Right cardiac atrium (tissue), 5 donors: Measurements from ENCODE around the gene STEAP1B. TPM values are rescaled to one million over a fixed set of nuclear protein-coding genes. Genes with fewer than 3 reads are reported as not detected.
"Not testable (repeated sequence)": the region's sequence is repeated elsewhere in the genome, so short reads cannot be mapped to it uniquely, and the experiment has no call there.

Experiments
- ATAC-seq, 2 donors: fragments of 200-7000 bp; cut with Tn5 transposase; one replicate each; pipeline versions ENCODE4 v1.8.0 to v1.9.1; 2020; ENCODE audit warnings: moderate library complexity in 2 of 2, mild to moderate bottlenecking in 1 of 2
- DNase-seq, 3 donors: peaks; one replicate each; pipeline ENCODE4 v3.0.0-alpha.2; 2020
- H3K27ac ChIP-seq: one replicate; pipeline ENCODE4 v1.5.1; 2013; ENCODE audit warnings: mild to moderate bottlenecking, low read length, control low read depth, moderate library complexity
- H3K27me3 ChIP-seq: one replicate; pipeline ENCODE4 v1.6.1; 2013; ENCODE audit not compliant: control insufficient read depth, insufficient read depth
- H3K4me1 ChIP-seq: one replicate; pipeline ENCODE4 v1.6.1; 2013; ENCODE audit warnings: low read length; ENCODE audit not compliant: control insufficient read depth, insufficient read depth
- H3K4me3 ChIP-seq: one replicate; pipeline ENCODE4 v1.5.1; 2013; ENCODE audit warnings: low read length, control low read depth
- H3K9me3 ChIP-seq: one replicate; pipeline ENCODE4 v1.6.1; 2013; ENCODE audit warnings: low read length; ENCODE audit not compliant: control insufficient read depth
- WGBS: extraction: QIAGEN DNeasy Blood & Tissue Kit; methylation state at CpG from one replicate; pipeline ENCODE4 v1.1.7; 2013; 5-methylcytosine and 5-hydroxymethylcytosine counted together
- intact Hi-C, 4 donors: fragments of 100-400 bp; cut with DNase I; formaldehyde crosslinking; loops; one replicate each; pipeline versions ENCODE4 v1.11.0 to v1.14.0; 2022 to 2023
- polyA plus RNA-seq: library from polyadenylated mRNA; stranded (reverse); fragments of 200-250 nt; gene quantifications from one replicate; pipeline ENCODE4 v1.2.3, GENCODE V29; 2013
- total RNA-seq, 4 donors: library from RNA; stranded (reverse); fragmentation: NEBNext Ultra II Directional; extraction: Animal tissue kit (Norgen Biotek cat#: 25700); gene quantifications; one replicate each; pipeline ENCODE4 v1.2.1, GENCODE V29; 2021
- donor health status: healthy with polysubstance abuse.
- donor health status: DM: no; HTN: yes; CAD: no.
- donor health status: DM: no; HTN: no; CAD: no.
- donor health status: DM: no; HTN: yes; CAD: no; lungs with severe emphysema.
- donor health status: DM: yes; HTN: yes; CAD: no.

Gene STEAP1B
- total and polyA plus RNA-seq, 5 donors = 0.36 to 1.1 (median 0.67) TPM

DNA sequence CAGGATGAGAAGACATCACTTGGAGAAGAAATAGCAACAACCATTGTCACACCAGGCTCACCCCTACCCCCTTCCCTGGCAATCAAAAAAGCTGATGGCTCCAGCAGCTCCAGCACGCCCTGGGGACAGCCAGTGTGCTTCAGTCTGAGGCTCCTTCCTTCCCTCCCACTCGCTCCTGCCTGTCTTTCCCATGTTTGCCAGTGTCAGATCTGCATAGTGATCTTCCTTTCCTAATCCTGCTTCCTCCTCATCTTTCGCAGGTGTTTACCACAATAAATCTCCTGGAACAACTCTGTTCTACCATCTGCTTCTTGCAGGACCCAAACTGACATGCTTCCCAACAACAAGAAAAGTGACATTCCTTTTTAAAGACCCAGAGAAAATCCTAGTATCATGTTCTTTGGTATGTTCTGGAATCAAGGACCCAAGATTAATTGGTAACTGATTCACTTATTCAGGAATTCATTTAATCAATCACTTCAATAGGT lies 57.1 kb downstream of the STEAP1B start:
- H3K4me1 ChIP-seq = peaks cover 4% of the 10 kb centered on the region
- H3K4me3 ChIP-seq = no peak overlapping the region
- no peaks in the 10 kb centered on the region for H3K27me3 ChIP-seq
- ATAC-seq (no peak), DNase-seq (no peak)
- intact Hi-C loops = loop anchor here in 1 of 4 donors (10.0 kb wide), 1 partner anchor 88 kb away; the partner anchor contains the start of gene RAPGEF5
- no peak overlapping the region for H3K27ac ChIP-seq
- H3K9me3 ChIP-seq = no peaks in the 10 kb centered on the region
- 81% methylated on average over 3 of the region's 3 CpGs for WGBS

DNA sequence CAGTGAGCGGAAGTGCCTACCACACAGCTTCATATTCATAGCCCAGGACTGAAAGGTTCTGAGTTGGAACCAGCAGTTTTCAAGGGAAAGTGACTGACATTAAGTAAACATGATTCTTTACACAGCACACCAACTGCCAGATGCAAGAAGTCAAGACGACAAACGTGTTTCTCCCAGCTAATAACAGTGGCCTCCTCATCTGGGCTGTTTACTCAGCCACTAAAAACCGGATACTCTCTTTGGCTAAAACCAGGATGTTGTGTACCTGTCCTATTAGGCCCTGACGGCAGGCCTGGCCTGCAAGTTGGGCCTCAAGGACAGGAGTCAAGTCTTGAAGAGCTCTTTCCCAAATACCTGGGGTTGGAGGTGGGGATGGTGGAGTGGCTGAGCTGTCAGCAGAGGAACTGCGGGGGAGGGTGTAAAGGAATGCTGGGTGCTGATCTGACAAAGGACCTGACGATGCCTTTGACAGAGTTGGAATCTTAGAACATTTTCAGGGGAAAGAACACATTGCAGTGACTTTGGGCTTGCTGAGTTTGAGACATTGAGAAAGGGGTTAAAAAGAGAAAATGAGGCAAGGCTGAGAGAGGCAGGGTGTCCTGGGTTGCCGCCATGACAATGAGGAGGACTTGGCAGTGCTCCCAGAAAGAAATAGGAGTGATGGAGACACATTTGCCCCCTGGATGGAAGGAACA lies 57.7 kb downstream of the STEAP1B start:
- peaks cover 4% of the 10 kb centered on the region for H3K4me1 ChIP-seq
- H3K27ac ChIP-seq = no peak overlapping the region
- 62% methylated on average over 8 of the region's 8 CpGs for WGBS
- no peak overlapping the region for H3K4me3 ChIP-seq
- ATAC-seq (no peak), DNase-seq (no peak)
- H3K27me3 ChIP-seq = no peaks in the 10 kb centered on the region
- intact Hi-C loops = loop anchor here in 1 of 4 donors (10.0 kb wide), 1 partner anchor 88 kb away; the partner anchor contains the start of gene RAPGEF5
- no peaks in the 10 kb centered on the region for H3K9me3 ChIP-seq

GRCh38 chr7:22441157-22441556 lies 58.8 kb downstream of the STEAP1B start:
- Histone ChIP-seq H3K4me1 (peaks cover 4% of the 10 kb centered on the region), H3K9me3 (no peaks in the 10 kb centered on the region), H3K4me3 (no peak overlapping the region), H3K27ac (no peak overlapping the region), H3K27me3 (no peaks in the 10 kb centered on the region)
- 94% methylated on average over 3 of the region's 3 CpGs for WGBS
- ATAC-seq (no peak), DNase-seq (no peak)
- intact Hi-C loops = loop anchor here in 1 of 4 donors (10.0 kb wide), 1 partner anchor 86 kb away; the partner anchor contains the start of gene RAPGEF5

- WGBS = 83% methylated on average over 3 of the region's 3 CpGs
- no peak overlapping the region for H3K4me3 ChIP-seq
- H3K9me3 ChIP-seq = no peaks in the 10 kb centered on the region
These were observed 61.0 kb downstream of the STEAP1B start for GRCh38 chr7:22438994-22439393.

DNA sequence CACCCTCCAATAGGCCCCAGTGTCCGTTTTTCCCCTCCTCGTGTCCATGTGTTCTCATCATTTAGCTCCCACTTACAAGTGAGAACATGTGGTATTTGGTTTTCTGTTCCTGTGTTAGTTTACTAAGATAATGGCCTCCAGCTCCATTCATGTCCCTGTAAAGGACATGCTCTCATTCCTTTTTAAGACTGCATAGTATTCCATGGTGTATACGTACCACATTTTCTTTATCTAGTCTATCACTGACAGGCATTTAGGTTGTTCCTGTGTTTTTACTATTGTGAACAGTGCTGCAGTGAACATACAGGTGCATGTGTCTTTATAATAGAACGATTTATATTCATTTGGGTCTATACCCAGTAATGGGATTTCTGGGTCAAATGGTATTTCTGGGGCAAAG lies 63.4 kb downstream of the STEAP1B start:
- intact Hi-C loops, DNase-seq, H3K4me1 ChIP-seq, H3K9me3 ChIP-seq, H3K27me3 ChIP-seq, H3K27ac ChIP-seq, H3K4me3 ChIP-seq, ATAC-seq: not testable (repeated sequence)
- WGBS = 88% methylated on average over 4 of the region's 4 CpGs

More at GRCh38 chr7:22438994-22439393, 61.0 kb downstream of the STEAP1B start:
- ATAC-seq = no peak
- Histone ChIP-seq H3K4me1 (no peaks in the 10 kb centered on the region), H3K27me3 (no peaks in the 10 kb centered on the region), H3K27ac (no peak overlapping the region)
- DNase-seq = no peak
- intact Hi-C loops = no loop called here

GRCh38 chr7:22435720-22436119 lies 64.3 kb downstream of the STEAP1B start:
- Histone ChIP-seq H3K27ac (no peak overlapping the region), H3K4me3 (no peak overlapping the region), H3K27me3 (no peaks in the 10 kb centered on the region), H3K9me3 (no peaks in the 10 kb centered on the region), H3K4me1 (no peaks in the 10 kb centered on the region)
- intact Hi-C loops = no loop called here
- 96% methylated on average over 8 of the region's 8 CpGs for WGBS
- DNase-seq (no peak), ATAC-seq (no peak)

DNA sequence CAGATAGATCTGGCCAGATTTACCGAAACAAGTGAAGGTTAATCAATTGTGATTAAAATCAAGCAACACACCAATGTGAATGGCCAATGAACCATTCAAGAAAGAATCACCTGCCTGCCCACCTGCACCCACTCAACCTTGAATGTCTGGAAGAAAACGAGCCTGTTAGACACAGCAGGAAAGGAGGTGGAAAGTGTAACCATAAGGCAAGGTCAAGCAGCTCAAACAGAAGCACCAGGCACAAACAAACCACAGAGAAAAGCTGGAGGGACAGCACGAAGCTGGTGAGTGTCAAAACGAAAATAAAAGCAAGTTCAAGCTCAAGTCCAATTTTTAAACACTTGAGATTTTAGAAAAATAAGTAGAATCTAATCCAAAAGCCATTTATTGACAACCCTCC lies 64.9 kb downstream of the STEAP1B start:
- no peak for ATAC-seq
- Histone ChIP-seq H3K9me3 (no peaks in the 10 kb centered on the region), H3K27me3 (no peaks in the 10 kb centered on the region), H3K27ac (no peak overlapping the region), H3K4me3 (no peak overlapping the region), H3K4me1 (no peaks in the 10 kb centered on the region)
- intact Hi-C loops = no loop called here
- 76% methylated on average over 4 of the region's 4 CpGs for WGBS
- DNase-seq = no peak

DNA sequence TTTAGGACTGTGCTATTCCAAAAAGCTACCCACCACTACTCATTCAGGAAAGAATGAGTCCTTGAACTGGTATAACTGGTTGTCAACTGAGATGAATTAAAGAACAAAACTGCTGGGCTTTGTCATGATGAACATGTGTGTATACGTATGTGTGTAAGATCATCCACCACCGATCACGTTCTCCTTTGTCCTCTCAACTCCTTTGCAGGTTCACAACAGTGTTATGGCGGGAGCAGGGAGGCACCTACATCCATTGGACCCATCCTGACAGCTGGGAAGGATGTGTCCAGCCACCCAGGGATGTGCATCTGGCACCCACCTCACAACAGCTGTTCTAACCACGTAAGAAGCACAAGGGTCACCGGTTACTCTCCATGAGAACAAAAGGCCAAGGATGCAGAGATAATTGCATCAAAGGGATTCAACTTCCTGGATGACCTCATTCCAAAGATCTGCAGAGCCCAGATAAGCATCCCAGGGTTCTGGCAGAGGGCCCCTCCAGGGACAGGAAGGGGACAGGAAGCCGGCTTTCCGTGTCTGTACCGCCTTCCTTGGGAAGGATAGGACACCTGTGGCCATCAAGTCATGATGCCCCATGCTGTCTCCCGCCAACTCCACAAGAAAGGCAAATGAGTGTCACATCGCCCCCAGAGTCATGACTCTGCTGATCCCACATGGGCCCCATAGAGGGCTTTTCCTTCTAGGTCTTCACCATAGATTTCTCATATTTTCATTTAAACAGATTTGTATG lies 66.1 kb downstream of the STEAP1B start:
- no peak overlapping the region for H3K4me3 ChIP-seq
- ATAC-seq = peak; percentile 64 to 91
- DNase-seq = peak; percentile 22 to 46 (median 38)
- intact Hi-C loops = no loop called here
- no peaks in the 10 kb centered on the region for H3K27me3 ChIP-seq
- 53% methylated on average over 11 of the region's 11 CpGs for WGBS
- H3K4me1 ChIP-seq = no peaks in the 10 kb centered on the region
- no peak overlapping the region for H3K27ac ChIP-seq
- H3K9me3 ChIP-seq = no peaks in the 10 kb centered on the region

DNA sequence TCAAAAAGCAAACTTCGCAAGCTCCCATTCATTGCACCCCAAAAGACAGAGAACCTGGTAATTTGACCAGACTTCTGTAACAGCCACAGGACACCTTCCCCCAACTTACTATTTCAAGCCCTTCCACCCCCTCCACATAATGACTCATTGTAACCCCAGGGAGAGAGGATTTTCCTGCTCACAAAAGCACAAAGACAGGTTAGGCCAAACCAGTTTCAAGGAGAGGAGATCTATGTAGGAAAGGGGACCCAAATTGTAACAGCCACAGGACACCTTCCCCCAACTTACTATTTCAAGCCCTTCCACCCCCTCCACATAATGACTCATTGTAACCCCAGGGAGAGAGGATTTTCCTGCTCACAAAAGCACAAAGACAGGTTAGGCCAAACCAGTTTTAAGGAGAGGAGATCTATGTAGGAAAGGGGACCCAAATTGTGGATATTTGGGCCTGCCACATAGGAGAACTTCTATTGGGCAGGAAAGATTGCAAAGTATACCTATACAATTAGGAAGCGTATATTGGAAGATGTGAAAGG lies 66.8 kb downstream of the STEAP1B start:
- WGBS = 100% methylated on average over 2 of the region's 2 CpGs
- H3K27ac ChIP-seq, H3K27me3 ChIP-seq, intact Hi-C loops, H3K4me3 ChIP-seq, H3K9me3 ChIP-seq, ATAC-seq, H3K4me1 ChIP-seq, DNase-seq: not testable (repeated sequence)

DNA sequence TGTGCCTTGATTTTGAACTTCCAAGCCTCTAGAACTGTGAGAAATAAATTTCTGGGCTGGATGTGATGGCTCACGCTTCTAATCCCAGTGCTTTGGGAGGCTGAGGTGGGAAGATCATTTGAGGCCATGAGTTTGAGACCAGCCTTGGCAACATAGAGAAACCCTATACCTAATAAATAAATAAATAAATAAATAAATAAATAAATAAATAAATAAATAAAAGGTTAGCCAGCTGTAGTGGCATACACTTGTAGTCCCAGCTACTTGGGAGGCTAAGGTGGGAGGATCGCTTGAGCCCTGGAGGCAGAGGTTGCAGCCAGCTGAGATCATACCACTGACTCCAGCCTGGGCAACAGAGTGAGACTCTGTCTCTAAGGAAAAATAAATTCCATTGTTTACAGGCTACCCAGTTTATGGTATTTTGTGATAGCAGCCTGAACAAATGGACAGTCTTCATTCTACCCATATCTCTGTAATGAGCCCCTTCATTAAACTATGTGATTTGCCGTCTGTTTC lies 67.7 kb downstream of the STEAP1B start:
- no peaks in the 10 kb centered on the region for H3K27me3 ChIP-seq
- ATAC-seq (no peak), DNase-seq (no peak)
- intact Hi-C loops = no loop called here
- WGBS = 97% methylated on average over 3 of the region's 3 CpGs
- no peaks in the 10 kb centered on the region for H3K9me3 ChIP-seq
- no peak overlapping the region for H3K27ac ChIP-seq
- H3K4me3 ChIP-seq = no peak overlapping the region
- no peaks in the 10 kb centered on the region for H3K4me1 ChIP-seq

GRCh38 chr7:22430457-22430856 lies 69.5 kb downstream of the STEAP1B start:
- no peak overlapping the region for H3K4me3 ChIP-seq
- ATAC-seq (no peak), DNase-seq (no peak)
- H3K27me3 ChIP-seq = no peaks in the 10 kb centered on the region
- WGBS = 72% methylated on average over 5 of the region's 5 CpGs
- no peaks in the 10 kb centered on the region for H3K9me3 ChIP-seq
- H3K27ac ChIP-seq = no peak overlapping the region
- intact Hi-C loops = no loop called here
- no peaks in the 10 kb centered on the region for H3K4me1 ChIP-seq
